ENCODE measurements around the gene TUBGCP6.
"Not testable (repeated sequence)": the region's sequence is repeated elsewhere in the genome, so short reads cannot be mapped to it uniquely, and the experiment has no call there.

Gene TUBGCP6

DNA sequence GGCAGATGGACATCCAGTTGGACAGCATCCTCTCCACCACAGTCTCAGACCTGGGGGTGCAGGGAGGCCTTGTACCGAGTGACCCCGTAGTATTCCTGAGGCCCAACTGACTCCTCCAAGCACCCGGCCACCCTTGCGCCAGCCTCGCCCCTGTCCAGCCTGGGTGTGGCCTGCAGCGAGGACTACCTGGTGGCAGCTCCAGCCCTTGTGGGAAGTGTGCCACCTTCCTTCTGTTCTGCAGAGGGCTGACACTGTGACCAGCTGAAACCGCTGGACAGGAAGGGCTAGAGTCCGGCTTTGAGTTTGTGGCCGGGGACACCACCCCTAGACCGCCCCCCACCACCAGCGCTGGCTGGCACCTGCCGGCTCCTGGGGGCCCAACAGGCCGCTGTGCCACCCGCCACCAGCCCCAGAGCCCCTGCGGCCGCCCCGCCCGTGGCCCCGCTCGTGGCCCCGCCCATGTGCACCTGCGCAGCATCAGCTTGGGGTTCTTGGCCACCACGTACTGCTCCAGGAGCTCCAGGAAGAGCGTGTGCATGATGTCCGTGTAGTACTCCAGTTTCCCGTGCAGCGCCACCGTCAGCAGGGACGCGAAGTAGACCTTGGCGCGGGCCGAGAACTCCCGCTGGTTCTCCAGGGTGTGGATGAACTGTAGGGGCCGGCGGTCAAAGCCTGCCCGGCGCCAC, 35.3 kb upstream of the TUBGCP6 start:
- no peak for DNase-seq (ENCODE audit: low read depth)

DNA sequence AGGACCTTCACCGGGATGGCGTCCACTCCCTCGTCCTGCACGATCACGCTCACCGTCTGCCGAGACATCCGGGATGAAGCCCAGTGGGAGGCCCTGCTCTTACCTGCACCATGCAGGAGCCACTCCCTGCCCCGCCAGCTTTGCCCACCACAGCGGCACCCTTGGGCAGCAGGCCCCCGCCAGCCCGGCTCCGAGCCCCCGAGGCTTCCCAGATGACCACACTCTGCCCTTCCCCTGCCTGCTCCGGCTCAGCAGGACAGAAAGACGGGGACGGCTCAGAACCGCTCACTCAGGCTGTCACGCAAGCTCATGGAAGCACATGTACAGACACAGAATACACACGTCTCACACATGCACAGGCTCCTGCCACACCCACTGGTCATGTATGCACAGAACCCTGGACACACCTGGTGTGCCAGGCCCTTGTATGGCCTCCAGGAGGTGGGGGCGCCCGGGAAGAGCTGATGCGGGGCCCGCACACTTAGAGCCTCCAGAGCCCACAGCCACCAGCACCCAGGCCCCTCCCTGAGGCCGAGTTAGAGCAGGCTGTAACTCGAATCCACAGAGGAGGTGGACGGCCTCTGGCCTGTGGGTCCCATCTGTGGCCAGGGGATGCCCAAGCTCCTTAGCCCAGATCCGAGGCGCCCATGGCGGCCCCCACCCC, 34.3 kb upstream of the TUBGCP6 start:
- no peak for DNase-seq (ENCODE audit: low read depth)

DNA sequence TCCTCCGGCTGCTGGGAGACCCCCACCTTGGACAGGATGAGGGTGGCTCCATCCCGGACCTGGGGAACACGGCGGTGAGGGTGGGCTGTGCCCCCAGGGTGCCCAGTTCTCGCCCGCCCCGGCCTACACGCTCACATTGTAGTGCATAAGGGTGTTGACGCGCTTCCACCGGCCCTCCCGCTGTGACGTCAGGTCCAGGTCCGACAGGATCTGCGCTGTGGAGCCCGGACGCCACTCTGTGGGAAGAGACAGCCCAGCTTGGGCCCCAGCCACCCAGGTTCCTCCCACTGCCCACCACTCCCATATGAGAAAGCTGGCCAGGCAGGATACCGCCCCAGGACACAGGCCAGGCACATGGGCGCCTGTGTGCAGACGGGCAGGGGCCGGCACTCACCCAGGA, 33.6 kb upstream of the TUBGCP6 start:
- no peak for DNase-seq (ENCODE audit: low read depth)

DNA sequence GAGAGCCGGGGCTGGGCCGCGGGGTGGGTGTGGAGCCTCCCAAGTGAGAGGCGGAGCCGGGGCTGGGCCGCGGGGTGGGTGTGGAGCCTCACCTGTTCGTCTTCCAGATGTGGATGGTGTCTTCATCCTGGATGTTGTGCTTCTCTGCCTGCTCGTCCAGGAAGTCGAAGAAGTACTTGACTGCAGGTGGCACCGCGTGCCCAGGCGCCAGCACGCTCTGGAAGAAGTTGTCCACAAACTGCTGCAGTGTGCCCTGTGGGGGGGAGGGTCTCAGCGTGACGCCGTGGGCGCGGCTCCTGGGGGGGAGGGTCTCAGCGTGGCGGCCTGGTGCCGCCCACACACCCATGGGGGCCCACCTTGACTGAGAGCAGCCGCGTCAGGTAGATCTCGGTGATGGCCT, 32.9 kb upstream of the TUBGCP6 start:
- no peak for DNase-seq (ENCODE audit: low read depth)

DNA sequence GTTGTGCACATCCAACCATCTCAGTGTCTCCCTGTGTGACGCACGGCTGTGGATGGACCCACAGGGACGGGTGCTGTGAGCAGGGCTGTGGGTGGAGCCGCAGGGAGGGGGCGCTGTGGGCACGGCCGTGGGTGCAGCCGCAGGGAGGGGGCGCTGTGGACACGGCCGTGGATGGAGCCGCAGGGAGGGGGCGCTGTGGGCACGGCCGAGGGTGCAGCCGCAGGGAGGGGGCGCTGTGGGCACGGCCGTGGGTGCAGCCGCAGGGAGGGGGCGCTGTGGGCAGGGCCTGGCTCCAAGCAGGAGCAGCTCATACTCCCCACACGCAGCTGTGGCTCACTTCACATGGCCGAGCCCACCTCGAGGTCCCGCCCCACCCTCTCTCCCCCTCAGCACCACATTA, 31.3 kb upstream of the TUBGCP6 start:
- no peak for DNase-seq (ENCODE audit: low read depth)

DNA sequence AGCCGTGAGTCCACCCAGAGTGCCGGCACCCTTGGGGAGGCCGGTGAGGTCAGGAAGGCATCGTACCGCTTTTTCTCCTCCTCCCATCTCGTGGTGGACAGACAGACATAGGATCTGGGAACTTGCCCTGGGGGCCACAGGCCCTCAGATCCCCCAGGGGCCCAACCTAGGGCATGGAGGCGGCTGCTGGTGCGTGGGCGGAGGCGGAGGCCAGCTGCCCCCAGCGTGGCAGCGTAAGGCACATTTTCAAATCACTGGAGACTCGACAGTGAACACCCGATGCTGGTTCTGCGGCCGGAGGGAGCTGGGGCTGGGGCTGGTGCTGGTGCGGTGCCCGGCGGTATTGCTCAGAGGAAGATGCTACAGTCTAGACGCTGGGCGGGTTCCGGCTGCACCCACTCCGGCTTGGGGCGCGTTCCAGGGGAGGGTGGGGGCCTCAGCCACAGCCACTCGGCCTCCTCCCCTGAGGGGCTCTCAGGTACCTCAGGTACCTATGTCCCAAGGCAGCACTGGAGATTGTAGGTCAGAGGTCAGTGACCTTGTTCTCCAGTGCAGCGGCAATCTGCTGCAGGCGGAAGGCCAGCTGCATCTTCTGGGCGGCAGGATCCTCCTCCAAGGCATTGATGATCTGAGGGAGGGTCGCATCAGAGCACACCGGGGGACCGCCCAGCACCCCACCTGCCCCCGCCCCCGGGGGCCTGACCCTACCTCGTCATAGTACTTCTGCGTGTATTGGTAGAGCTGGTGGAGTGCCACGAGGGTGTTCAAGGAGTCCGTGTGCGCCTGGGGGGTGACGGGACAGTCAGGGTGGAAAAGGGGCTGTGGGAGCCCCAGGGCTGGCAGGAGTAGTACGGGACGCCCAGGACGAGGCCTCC, 30.6 kb upstream of the TUBGCP6 start:
- DNase-seq (ENCODE audit: low read depth) = no peak

DNA sequence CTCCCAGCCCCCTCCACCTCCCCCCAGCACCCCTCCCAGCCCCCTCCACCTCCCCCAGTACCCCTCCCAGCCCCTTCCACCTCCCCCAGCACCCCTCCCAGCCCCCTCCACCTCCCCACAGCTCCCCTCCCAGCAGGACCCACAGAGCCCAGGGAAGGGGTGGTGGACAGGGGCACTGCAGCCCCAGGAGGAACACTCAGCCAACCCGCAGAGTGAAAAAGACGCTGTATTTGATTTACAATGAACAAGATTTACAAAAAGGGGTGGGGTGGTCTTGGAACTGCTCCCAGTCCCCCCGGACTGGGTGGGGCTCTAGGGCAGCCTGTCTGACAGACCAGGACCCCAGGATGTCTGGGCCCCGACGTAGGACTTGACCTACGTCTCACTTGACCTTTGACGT, 29.9 kb upstream of the TUBGCP6 start:
- DNase-seq (ENCODE audit: low read depth) = no peak

DNA sequence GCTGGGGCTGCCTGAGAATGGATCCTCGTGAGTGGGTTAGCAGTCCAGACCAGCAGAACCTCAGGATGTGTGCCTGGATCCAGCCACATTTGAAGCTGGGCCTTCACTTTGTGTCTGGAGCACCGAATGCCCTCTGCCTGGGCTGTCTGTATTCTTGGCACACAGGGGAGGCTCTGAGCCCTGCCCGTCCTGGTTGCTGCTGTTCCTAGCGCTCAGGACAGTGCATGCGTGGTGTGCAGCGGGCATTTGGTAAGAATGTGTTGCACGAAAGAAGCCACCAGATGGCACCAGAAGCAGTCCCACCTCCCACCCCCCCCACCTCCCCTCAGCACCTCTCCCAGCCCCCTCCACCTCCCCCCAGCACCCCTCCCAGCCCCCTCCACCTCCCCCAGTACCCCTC, 29.5 kb upstream of the TUBGCP6 start:
- no peak for DNase-seq (ENCODE audit: low read depth)

DNA sequence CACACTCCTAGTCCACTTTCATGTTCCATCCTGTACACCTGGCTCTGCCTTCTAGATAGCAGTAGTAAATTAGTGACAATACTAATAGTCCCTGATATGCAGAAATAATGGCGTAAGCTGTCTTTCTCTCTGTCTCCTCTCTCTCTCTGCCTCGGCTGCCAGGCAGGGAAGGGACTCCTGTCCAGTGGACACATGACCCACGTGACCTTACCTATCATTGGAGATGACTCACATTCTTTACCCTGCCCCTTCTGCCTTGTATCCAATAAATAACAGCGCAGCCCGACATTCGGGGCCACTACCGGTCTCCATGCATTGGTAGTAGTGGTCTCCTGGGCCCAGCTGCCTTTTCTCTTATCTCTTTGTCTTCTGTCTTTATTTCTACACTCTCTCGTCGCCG, 29.0 kb upstream of the TUBGCP6 start:
- DNase-seq (ENCODE audit: low read depth) = not testable (repeated sequence)

DNA sequence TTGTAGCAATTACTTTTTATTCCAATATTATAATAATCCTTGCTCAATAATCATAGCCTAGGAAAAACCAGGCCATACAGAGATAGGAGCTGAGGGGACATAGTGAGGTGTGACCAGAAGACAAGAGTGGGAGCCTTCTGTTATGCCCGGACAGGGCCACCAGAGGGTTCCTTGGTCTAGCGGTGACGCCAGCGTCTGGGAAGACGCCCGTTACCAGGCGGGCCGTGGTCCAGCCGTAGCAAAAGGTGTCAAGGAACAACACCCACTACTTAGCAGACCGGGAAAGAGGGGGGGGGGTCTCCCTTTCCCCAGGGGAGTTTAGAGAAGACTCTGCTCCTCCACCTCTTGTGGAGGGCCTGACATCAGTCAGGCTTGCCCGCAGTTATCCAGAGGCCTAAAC, 28.5 kb upstream of the TUBGCP6 start:
- DNase-seq (ENCODE audit: low read depth) = not testable (repeated sequence)

DNA sequence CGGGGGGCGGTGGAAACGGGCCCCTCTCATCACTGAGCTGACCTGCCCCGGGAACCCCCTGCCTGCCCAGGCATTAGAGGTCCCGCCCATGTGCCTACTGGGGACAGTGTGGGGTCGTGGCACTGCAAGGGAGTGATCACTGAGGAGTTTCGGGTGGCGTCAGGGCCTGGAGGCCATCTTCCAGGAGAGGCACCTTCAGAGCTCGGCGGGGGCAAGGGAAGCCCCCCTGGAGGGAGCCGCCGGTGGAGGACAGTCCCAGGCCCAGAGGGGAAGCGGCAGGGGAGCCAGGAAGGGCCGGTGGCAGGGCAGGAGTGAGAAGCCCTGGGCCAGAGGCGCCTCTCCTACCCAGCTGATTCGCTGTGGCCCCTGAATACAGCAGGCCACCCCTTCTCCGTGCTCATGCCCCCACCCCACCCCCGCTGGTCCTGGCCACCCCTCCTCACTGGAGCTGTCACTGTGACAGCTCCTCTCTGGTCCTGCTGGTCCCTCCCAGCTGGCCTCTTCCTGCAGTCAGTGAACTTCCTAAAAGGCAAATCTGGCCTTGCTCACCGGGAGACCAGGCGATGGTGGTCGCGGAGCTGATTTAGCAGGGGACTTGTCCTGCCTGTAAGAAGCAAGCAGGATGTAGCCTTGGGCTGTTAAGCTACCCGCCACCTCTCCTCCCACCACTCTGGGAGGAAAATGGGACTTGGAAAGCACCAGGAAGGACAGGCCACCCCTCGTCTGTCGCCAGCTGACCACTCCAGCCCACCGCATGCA, 27.4 kb upstream of the TUBGCP6 start:
- no peak for DNase-seq (ENCODE audit: low read depth)

DNA sequence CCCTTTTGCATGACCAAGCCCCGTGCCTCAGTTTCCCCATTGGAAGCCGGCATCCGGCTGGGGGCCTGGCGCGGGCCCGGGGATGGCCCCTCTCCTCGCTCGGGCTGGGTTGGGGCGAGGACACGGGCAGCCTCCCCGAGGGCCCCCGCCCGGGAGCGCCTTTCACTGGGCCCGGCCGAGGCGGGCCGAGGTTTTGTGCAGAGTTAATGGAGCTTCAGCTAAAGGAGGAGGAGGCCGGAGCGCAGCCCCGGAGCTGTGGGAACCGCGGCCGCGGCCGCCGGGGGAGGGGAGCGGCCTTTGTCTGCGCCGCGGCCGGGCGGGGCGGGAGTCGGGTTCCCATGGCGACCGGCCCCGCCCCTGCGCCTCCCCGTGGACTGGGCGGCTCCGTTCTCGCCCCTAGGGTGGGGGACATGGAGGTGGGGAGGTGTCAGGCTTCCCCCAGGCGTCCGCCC, 26.7 kb upstream of the TUBGCP6 start:
- no peak for DNase-seq (ENCODE audit: low read depth)

DNA sequence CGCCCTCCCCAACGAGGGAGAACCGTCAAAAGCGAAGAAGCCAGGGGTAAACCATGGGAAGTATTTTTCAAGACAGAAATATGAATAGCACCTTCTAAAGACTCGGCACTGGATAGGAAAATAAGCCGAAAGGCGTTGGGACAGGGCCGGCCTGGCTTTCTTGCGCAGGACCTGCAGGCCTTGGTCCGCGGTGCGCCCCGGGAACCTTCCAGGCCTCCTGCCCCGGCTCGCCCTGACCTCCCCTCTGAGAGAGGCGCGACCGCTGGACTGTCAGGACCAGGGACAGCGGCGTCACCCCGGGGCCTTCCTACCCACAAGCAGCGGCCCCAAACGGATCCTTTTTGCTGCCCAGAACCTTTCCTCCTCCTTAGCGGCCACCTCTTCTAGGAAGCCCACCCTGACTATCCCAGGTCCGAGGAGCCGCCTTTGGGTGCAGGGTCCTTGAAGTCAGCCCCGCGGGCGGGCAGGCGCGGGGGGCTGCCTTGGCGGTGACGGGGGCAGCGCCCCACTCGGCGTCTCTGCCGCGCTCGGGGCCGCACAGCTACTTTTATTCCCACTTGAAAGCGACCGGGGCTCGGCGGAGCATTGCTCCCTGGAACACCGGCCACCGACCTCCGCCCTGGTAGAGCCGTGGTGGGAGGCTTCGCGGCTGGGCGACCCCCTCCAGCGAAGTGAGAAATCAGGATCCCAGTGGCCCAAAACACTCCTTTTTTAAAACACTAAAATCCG, 26.0 kb upstream of the TUBGCP6 start:
- no peak for DNase-seq (ENCODE audit: low read depth)

DNA sequence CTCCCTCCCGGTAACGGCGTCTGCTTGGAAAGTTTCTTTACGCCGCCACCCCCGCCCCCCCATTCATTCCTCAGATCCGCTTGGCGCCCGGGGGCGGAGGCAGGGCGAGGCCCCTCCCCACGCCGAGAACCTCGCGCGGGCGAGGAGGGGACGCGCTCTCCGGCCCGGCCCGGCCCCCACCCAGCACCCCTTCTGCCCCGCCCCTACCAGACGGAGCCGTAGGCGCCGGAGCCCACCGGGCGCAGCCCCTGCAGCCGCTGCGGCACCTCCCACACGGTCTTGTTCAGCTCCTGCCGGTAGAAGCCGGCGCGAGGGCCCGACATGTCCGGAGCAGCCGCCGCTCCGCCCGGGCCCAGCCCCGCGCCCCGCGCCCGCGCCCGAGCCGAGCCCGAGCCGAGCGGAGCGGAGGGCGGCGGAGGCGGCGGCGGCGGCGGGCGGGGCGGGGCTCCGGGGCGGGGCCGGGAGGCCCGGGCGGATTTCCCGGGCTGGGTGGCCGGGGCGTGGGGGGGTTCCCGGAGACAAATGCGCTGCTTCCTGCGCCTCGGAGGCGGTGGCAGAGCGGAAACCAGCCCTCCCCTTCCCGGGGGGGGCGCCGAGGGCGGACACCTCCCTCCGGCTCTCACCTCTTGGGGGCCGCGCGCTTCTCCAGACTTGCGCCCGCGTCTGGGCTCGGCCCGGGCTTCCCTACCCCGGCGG, 25.3 kb upstream of the TUBGCP6 start, which contains the start of gene MAPK11:
MAPK11 (minus strand) TSS at position 411 of the 696 bp plus-strand sequence; CDS start at position 323, 88 bp downstream.
- DNase-seq (ENCODE audit: low read depth) = no peak

DNA sequence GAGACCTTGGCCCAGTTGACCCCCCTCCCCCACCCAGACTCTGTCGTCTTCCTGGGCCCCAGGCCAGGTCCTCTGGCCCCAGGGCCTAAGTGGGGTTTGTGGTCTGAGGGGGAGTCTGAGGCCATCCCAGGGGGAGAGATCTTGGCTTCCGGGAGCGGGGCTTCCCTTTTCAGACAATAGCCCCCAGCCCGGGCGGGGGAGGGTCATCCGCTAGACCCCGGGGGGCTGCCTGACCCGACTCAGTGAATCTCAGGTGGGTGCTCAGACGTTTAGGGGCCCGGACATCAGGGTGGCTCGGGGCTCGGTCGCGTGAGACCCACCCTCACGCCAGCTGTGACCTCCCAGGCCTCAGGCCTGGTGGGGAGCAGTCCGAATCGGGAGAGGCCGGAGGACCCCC, 24.7 kb upstream of the TUBGCP6 start:
- no peak for DNase-seq (ENCODE audit: low read depth)

DNA sequence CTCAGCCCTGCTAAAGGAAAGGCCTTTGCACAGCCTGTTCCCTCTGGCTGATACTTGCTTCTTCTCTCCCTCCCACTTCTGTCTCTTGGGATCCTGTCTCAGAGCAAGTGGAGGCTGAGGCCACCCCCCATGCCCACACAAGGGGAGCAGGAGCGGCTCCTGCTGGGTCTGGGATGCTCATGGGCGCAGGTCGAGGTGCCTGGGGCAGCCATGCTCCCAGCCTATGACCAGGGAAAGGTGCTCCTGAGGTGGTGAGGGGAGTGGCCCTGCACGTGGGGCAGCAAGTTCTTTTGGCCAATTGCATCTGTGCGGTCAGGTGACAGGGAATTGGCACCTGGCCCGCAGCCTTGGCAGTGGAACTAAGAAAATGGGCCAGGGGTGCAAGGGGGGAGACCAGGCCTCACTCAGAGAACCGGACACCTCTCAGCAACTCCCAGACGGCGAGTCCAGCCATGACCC, 23.9 kb upstream of the TUBGCP6 start:
- DNase-seq (ENCODE audit: low read depth) = no peak

DNA sequence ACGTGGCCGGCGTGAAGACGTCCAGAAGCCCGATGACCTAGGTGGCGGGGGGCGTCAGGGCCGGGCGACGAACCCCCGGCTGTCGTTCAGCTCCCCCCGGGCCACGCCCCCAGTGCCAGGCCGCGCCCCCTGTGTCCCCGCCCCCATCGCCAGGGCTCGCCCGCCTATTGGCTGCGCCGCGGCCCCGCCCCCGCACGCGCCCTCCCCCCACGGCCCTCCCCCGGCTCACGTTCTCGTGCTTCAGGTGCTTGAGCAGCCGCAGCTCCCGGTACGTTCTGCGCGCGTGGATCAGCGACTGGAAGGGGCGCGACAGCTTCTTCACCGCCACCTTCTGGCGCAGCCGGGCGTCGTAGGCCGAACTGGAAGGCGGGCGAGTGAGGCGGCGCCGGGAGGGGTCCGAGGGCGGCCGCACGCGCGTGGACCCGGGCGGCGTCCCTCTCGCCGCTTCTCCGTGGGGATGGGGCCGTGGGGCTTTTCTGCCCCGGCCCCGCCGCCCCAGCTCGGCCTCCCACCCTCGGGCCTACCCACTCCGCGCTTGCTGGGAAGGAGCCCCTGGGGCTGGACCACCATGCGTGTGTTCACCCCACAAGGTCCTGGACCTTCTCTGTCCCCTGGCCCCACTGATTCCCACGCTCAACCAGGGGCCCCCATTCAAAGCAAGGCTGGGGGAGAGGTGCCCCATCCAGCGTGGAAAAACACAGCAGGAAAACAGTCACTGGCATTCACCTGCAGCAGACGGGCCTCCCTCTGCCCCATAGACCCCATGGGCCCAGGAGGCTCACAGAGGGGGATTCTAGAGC, 23.0 kb upstream of the TUBGCP6 start:
- DNase-seq (ENCODE audit: low read depth) = no peak

DNA sequence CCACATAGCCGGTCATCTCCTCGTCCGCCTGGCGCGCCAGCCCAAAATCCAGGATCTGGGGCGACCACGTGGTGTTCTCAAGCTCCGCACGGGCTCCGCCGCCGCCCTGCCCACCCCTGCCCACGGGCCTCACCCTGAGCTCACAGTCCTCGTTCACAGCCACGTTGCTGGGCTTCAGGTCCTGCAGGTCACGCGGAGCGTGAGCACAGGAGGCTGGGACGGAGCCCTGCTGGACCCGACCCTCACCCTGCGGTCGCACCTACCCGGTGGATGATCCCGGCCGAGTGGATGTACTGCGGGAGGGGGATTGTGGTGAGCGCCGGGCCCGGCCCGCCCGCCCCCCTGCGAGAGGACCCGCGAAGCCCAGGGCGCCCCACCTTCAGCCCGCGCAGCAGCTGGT, 22.2 kb upstream of the TUBGCP6 start:
- DNase-seq (ENCODE audit: low read depth) = no peak

DNA sequence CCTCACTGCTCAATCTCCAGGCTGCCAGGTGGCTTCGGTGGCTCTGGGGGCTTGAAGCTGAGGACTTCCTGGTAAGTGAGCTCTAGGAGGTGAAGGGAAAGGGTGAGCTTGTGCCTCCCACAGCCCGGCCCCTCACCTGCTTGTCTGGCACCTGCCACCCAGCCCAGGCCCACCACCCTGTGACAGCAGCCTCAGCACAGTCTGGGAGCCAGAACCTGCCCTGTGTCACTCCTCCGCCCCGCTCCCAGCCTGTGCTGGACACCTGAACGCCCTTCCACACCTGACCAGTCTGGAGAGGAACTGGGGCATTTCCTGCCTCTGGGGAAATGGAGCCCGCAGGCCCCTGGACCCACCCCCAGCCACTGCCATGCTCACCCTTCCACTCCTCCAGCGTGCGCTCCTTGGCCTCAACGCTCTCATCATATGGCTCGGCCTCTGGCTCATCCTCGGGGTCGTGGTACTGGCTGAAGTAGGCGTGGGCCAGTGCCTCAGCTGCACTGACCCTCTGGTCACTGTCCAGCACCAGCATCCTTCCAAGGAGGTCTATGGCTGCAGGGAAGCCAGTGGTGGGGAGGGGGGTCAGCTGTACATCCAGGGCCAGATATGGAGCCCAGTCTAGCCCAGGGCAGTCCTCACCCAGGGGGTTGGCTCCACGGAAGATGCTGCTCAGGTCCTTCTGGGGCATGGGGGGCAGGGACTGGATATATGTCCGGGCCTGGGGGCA, 20.3 kb upstream of the TUBGCP6 start:
- DNase-seq (ENCODE audit: low read depth) = no peak

Measured in GM04503 (cell line).